Mesenteric fat pad (tissue), 1 donor: ENCODE data around the gene RBPJ. TPM values are rescaled to one million over a fixed set of nuclear protein-coding genes. Genes with fewer than 3 reads are reported as not detected.
"Not testable (repeated sequence)": the region's sequence is repeated elsewhere in the genome, so short reads cannot be mapped to it uniquely, and the experiment has no call there.

Experiments used
- DNase-seq: peaks from one replicate; pipeline ENCODE4 v3.0.0-alpha.2; 2020; ENCODE audit warnings: low spot score
- total RNA-seq: library from RNA; stranded (reverse); fragmentation: NEBNext Ultra II Directional; extraction: Animal tissue kit (Norgen Biotek cat#: 25700); gene quantifications from one replicate; pipeline ENCODE4 v1.2.1, GENCODE V29; 2021
- donor health status: DM: yes; HTN: yes; CAD: no.

Gene RBPJ
- total RNA-seq, 1 donor from 2014 or later, result 112 TPM

DNA sequence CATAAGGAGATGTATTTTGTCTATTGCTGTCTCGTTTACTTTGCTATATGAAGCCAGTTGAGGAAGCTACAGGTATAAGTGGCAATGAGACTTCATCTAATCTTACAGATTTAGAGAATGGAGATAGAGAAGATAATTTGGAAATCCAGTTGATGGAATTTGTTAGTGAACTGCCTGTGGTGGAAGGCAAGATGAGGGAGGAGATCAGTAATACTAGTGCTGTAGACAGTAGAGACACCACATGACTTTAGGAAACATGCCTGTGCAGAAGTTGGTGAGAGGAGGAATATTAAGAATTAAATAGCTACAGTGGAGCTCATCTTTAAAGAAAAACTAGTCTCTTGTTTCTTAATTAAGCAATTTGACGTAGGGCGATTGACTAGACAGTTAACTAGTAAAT lies 51.3 kb downstream of the RBPJ start:
- no peak for DNase-seq

- DNase-seq, result no peak
These were observed 51.8 kb downstream of the RBPJ start for GRCh38 chr4:26372525-26373172.

GRCh38 chr4:26375551-26375950 lies 54.7 kb downstream of the RBPJ start:
- no peak for DNase-seq

GRCh38 chr4:26377328-26378311 lies 56.8 kb downstream of the RBPJ start:
- DNase-seq, result no peak

GRCh38 chr4:26379837-26380236 lies 59.0 kb downstream of the RBPJ start:
- DNase-seq, result no peak

GRCh38 chr4:26380740-26381139 lies 59.9 kb downstream of the RBPJ start:
- no peak for DNase-seq

DNA sequence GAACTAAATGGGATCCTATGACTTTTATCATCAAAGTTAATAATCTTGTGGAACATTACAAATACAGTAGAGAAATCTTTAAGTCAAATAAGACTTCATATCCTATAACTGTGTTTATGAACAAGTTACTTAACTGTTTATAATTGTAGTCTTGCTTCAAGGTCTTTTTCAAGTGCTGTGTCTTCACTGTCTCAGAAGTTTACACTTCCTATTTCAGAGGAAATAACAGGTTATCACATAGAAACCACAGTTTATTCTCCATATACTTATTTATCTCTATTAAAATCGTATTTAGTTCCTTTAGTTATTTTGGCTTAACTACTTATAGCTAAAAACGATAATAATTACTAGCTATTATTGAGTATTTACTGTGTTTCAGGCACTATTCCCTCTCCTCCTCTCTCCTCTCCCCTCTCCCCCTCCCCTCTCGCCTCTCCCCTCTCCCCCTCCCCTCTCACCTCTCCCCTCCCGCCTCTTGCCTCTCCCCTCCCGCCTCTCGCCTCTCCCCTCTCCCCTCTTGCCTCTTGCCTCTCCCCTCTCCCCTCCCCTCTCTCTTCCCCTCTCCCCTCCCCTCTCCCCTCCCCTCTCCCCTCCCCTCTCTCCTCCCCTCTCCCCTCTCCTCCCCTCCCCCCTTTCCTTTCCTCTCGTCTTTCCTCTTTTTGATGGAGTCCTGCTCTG lies 63.7 kb downstream of the RBPJ start:
- no peak for DNase-seq

- DNase-seq, result no peak
These were observed 64.9 kb downstream of the RBPJ start for GRCh38 chr4:26385690-26386089.

GRCh38 chr4:26386386-26386785 lies 65.6 kb downstream of the RBPJ start:
- DNase-seq, result no peak

DNA sequence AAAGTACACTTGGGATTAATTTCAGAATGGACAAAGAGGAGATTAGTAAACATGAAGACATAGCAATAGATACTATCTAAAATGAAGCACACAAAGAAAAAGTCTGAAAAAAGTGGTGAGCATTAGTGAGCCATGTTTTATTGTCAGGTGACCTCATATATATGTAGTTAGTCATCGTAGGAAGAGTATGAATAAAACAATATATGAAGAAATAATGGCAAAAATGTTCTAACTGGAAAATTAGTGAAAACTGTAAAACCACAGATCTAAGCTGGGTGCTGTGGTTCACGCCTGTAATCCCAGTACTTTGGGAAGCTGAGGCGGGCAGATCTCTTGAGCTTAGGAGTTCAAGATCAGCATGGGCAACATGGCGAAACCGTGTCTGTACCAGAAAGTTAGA lies 67.9 kb downstream of the RBPJ start:
- DNase-seq, result no peak

DNA sequence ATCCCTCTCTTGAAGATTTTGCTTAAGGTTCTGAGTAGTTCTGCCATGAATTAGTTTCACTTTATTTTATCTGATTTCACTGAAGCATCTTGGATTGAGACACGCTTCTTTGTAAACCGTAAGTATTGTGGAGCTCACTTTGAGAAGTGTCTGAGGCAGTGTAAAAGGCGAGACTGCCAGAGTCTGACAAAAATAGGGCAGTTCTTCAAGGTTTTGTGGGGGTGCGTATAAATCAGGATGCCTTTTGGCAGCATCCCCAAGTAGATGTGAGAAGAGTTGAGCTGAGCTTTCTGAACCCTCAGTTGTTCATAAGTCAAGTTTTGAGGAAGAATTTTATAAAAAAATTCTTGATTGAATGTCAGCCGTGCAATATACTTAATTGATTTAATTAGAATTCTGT lies 76.3 kb downstream of the RBPJ start:
- no peak for DNase-seq

- no peak for DNase-seq
These were observed 79.3 kb downstream of the RBPJ start for GRCh38 chr4:26400132-26400531.

GRCh38 chr4:26402017-26402416 lies 81.2 kb downstream of the RBPJ start:
- not testable (repeated sequence) for DNase-seq

- DNase-seq, result no peak
These were observed 81.6 kb downstream of the RBPJ start for GRCh38 chr4:26402458-26402857.

- no peak for DNase-seq
These were observed 84.0 kb downstream of the RBPJ start for GRCh38 chr4:26404743-26405206.

DNA sequence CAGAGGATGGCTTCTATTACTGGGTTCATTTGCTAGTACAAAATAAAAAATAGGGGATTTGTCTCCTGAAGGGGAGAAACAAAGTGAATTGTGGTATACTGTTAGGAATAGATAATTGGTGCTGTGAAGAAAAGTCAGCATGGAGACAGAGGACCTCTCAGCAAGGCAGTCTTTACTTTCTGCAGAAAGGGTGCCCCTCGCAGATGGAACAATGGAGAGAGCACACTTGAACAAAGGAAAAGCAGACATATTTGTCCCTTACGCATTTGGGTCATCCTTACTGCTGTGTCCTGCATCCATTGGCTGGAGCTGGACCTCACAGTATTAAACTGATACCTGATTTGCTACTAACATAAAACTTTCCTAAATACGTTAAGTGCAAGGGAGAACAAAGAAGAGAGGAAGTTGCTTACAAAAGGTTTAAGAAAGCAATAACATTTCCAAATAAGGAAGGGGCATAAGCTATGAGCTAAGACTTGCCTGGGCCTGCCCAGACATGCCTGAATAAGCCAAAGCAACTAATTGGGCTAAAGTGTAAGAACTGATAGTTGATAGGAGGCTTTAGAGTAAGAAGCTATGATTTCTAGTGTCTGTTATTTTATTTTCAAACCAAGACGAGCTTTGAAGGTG lies 85.6 kb downstream of the RBPJ start:
- no peak for DNase-seq

DNA sequence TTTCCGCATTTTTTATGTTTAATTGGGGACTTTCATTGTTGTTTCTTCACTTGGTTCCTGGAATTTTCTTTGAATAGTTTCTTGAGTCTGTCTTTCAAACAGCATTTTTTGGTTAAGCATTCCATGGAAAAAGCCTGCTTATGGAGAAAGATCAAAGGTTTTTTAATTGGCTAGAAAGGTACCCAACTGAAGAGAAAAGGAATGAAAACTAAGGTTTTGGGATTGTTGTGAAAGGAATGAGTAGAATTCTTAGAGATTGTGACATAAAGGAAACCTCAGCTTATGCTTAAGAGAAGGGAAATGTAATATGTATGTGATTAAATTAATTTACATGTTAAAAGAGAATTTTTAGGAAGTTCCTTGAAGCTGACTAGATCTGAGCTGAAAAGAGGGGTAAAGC lies 86.7 kb downstream of the RBPJ start:
- DNase-seq, result no peak

- no peak for DNase-seq
These were observed 89.8 kb downstream of the RBPJ start for GRCh38 chr4:26410385-26411293.

DNA sequence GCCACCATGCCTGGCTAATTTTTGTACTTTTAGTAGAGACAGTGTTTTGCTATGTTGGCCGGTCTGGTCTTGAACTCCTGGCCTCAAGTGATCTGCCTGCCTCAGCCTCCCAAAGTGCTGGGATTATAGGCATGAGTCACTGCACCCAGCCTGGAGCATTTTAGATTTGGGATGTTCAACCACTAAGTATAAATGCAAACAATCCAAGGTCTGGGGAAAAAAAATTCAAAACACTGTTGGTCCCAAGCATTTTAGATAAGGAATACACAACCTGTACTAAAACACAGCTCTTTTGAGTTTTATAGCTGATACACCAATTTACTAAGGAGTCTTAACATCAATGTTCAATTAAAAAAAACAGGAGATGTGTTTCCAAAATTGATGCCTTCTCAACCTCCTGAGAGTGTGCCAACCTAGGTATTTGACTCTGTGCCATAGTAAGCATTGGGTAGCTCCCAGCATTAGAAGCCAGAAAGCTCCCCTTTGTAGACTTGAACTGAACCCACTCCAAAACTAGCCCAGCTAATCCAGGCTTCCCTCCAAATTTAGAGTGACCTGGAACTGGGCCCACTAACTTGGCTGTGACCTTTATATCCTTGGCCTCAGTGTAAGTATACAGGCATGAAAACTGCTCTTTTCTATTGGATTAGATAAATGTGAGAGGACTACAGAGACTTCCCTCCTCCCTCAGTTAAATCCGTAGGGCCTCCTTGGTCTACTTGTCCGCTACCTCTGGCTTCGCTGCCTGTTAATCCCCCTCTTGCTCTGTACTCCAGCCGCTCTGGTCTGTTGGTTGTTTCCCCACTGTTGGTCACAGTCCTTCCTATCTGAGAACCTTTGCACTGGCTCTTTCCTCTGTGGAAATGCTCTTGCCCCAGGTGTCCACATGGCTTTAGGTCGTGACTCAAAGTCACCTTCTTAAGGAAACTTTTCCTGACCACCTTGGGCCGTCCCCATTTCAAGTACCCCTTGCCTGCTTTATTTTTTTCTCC lies 91.9 kb downstream of the RBPJ start:
- DNase-seq, result no peak
